ENCODE data around the gene IGFL2.

DNA sequence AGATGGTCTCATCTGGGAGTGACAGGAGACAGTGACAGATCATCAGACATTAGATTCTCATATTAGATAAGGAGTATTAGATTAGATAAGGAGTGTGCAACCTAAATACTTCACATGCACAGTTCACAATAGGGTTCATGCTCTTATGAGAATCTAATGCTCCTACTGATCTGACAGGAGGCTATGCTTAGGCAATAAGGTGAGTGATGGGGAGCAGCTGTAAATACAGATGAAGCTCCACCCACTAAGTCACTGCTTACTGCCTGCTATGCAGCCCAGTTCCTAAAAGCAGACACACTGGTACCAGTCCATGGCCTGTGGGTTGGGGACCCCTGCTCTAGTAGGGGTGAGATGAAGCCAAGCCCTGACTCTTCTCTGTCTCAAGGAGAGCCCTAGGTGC lies 13.5 kb upstream of the IGFL2 start:
- TF ChIP-seq, protein P1, sequence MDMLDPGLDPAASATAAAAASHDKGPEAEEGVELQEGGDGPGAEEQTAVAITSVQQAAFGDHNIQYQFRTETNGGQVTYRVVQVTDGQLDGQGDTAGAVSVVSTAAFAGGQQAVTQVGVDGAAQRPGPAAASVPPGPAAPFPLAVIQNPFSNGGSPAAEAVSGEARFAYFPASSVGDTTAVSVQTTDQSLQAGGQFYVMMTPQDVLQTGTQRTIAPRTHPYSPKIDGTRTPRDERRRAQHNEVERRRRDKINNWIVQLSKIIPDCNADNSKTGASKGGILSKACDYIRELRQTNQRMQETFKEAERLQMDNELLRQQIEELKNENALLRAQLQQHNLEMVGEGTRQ (IDR thresholded peaks at IDR 0.05; ENCODE audit: borderline replicate concordance, low read depth, low read length), result no peak
- TF ChIP-seq, protein P2, sequence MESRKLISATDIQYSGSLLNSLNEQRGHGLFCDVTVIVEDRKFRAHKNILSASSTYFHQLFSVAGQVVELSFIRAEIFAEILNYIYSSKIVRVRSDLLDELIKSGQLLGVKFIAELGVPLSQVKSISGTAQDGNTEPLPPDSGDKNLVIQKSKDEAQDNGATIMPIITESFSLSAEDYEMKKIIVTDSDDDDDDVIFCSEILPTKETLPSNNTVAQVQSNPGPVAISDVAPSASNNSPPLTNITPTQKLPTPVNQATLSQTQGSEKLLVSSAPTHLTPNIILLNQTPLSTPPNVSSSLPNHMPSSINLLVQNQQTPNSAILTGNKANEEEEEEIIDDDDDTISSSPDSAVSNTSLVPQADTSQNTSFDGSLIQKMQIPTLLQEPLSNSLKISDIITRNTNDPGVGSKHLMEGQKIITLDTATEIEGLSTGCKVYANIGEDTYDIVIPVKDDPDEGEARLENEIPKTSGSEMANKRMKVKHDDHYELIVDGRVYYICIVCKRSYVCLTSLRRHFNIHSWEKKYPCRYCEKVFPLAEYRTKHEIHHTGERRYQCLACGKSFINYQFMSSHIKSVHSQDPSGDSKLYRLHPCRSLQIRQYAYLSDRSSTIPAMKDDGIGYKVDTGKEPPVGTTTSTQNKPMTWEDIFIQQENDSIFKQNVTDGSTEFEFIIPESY (IDR thresholded peaks at IDR 0.05; ENCODE audit: borderline replicate concordance, low read depth), result no peak
- no peak for TF ChIP-seq CHD2 (IDR thresholded peaks at IDR 0.05; ENCODE audit: low read length, partially characterized antibody)
- TF ChIP-seq GATA2 (CRISPR knock-in tag; IDR thresholded peaks at IDR 0.05), result no peak
- no peak for TF ChIP-seq JUND (IDR thresholded peaks at IDR 0.05)
- TF ChIP-seq TCF12 (IDR thresholded peaks at IDR 0.05), result no peak
- TF ChIP-seq, protein P3, sequence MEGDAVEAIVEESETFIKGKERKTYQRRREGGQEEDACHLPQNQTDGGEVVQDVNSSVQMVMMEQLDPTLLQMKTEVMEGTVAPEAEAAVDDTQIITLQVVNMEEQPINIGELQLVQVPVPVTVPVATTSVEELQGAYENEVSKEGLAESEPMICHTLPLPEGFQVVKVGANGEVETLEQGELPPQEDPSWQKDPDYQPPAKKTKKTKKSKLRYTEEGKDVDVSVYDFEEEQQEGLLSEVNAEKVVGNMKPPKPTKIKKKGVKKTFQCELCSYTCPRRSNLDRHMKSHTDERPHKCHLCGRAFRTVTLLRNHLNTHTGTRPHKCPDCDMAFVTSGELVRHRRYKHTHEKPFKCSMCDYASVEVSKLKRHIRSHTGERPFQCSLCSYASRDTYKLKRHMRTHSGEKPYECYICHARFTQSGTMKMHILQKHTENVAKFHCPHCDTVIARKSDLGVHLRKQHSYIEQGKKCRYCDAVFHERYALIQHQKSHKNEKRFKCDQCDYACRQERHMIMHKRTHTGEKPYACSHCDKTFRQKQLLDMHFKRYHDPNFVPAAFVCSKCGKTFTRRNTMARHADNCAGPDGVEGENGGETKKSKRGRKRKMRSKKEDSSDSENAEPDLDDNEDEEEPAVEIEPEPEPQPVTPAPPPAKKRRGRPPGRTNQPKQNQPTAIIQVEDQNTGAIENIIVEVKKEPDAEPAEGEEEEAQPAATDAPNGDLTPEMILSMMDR (IDR thresholded peaks at IDR 0.05), result no peak
- TF ChIP-seq, protein P4, sequence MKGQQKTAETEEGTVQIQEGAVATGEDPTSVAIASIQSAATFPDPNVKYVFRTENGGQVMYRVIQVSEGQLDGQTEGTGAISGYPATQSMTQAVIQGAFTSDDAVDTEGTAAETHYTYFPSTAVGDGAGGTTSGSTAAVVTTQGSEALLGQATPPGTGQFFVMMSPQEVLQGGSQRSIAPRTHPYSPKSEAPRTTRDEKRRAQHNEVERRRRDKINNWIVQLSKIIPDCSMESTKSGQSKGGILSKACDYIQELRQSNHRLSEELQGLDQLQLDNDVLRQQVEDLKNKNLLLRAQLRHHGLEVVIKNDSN (IDR thresholded peaks at IDR 0.05; ENCODE audit: borderline replicate concordance, low read depth), result no peak
- no peak for TF ChIP-seq SMC3 (IDR thresholded peaks at IDR 0.05; ENCODE audit: low read depth, low read length)
- no peak for TF ChIP-seq EP300 (IDR thresholded peaks at IDR 0.05; ENCODE audit: borderline replicate concordance in 1 of 2, low read depth in 1 of 2, low read length in 1 of 2)
